Retinal pigment epithelial cell (primary cell): Measurements from ENCODE around the gene KRTAP4-9.
"Not testable (repeated sequence)": the region's sequence is repeated elsewhere in the genome, so short reads cannot be mapped to it uniquely, and the experiment has no call there.

Experiments
- DNase-seq: peaks from one replicate; pipeline ENCODE4 v3.0.0-alpha.2; 2010; ENCODE audit warnings: low read depth
- H3K4me3 ChIP-seq: 2 replicates; pipeline ENCODE4 v1.5.1; 2011; ENCODE audit warnings: mild to moderate bottlenecking, low read length, control low read depth, moderate library complexity
- TF ChIP-seq, protein P1 (sequence below): conservative IDR thresholded peaks from 2 replicates; pipeline ENCODE4 v1.5.1; 2011; ENCODE audit warnings: low read depth, low read length, control low read depth, inconsistent platforms

KRTAP4-9 gene

DNA sequence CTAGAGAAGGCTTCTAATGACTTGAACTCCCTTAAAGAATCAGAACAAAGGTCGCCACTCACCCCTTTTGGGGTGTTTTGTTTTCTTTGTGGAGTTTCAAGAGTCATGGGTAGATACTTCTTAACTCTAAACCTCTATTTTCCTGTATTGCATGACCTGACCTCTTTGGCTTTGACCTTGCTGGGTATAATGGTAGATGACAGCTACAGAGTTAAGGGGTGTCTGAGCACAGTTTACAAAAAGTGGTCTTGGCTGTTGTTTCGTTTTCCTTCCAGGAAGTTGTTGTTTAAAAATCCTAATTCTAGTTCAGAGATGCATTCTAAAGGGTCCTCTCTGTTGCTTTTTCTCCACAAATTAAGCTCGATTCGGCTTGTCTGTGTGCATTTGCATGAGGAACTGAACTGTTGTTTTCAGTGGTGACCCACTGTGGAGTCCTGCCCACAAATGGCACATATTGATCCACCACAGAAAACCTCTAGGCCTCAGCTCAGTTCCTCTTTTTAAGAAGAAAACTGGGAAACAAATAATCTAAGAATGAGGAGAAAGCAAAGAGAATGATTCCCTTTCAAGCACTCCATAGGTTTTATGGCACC lies 16.3 kb upstream of the KRTAP4-9 start:
- H3K4me3 ChIP-seq, DNase-seq: not testable (repeated sequence)

DNA sequence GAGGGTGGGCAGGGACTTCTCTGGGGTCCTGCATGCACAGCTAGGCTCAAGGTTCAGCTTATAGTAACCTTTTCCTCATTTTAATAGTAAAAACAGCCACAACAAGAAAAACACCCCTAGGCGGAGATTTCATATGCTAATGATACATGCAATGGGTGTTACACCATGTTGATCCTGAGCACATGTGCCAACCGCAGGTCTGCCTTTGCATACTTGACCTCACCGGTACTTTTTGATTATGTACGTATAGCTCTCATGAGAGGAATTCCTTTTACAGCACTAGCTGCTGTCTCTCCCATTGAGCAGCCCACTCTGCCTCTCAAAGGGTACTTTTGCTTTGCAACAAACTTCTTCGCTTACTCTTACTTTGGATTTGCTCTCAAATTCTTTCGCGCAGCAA lies 9.1 kb upstream of the KRTAP4-9 start:
- TF ChIP-seq, protein P1, sequence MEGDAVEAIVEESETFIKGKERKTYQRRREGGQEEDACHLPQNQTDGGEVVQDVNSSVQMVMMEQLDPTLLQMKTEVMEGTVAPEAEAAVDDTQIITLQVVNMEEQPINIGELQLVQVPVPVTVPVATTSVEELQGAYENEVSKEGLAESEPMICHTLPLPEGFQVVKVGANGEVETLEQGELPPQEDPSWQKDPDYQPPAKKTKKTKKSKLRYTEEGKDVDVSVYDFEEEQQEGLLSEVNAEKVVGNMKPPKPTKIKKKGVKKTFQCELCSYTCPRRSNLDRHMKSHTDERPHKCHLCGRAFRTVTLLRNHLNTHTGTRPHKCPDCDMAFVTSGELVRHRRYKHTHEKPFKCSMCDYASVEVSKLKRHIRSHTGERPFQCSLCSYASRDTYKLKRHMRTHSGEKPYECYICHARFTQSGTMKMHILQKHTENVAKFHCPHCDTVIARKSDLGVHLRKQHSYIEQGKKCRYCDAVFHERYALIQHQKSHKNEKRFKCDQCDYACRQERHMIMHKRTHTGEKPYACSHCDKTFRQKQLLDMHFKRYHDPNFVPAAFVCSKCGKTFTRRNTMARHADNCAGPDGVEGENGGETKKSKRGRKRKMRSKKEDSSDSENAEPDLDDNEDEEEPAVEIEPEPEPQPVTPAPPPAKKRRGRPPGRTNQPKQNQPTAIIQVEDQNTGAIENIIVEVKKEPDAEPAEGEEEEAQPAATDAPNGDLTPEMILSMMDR = no peak
- DNase-seq = no peak
- H3K4me3 ChIP-seq = no peak overlapping the region

DNA sequence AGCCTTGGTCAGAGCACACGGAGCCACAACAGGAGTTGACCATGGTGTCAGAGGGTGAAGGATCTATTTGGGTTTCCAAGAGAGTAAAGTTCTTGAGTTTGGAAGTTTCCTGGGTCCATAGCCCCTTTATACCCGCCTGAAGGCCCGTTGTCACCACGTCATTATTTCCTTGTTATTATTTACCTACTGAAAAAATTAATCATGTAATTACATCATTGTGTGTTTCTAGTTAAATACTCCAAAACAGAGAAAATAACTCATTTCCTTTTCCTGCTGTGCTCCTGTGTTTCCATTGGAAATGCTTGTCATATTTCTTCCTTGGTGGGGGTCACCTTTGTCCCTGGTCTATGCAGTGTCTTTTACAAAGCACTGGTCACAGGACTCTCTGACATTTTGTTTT lies 7.1 kb upstream of the KRTAP4-9 start, which contains the start of gene KRTAP4-8:
Gene KRTAP4-8, minus strand, starts transcription at position 101 of the 400 bp plus-strand sequence. Its CDS starts 58 bp downstream, at position 43.
- TF ChIP-seq, protein P1 = no peak
- no peak within 1 kb of the TSS for H3K4me3 ChIP-seq
- no peak for DNase-seq

DNA sequence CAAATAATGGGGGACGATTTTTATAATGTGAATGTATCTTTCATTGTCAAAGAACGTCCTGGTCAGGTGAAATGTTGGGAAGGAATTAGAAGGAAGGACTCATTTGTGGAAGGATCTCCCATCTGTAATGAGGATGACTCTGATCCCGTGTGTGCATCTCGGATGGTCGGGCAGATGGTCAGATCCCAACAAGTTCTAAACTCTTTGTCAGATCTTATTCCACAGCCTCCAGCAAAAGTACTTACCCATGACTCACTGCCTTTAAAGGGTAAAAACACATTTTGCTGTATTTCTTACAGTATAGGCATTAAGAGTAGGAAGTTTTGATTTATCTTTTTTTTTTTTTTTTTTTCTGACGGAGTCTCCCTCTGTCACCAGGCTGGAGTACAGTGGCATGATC lies 6.7 kb upstream of the KRTAP4-9 start:
- H3K4me3 ChIP-seq = no peak overlapping the region
- TF ChIP-seq, protein P1 = no peak
- DNase-seq = no peak

DNA sequence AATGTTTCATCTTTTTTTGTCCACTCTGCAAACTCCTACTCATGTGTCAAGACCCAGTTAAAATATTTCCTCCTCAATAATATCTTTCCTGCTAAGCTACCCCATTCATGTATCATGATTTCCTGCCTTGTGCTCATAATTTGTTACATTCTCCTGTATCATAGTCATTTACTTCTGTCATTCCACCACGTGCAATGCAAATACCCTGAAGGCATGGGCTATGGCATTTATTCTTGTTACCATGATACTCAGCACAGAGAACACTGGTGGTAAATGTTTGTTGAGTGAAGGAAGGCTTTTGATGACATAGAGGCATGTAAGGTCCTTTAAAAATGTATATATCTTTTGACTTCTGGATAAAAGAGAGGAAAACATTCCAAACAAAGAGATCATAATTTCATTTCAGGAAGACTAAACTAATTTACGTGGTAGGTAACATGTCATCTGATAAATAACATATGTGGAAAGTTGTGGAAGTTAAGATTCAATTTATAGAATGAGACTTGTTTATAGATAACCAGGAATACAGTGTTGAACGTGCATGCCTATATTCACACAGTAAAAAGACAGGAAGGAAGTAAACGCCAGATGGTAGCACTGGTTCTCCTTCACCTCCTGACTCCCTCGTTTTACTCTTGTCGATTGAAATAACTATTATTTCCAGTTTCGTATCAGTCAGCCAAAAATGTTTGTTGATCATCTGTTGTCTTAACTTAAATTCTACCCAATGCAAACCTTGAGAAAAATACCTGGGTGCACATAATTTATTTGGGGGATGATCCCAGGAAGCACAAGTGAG lies 5.3 kb upstream of the KRTAP4-9 start:
- DNase-seq, H3K4me3 ChIP-seq: not testable (repeated sequence)

DNA sequence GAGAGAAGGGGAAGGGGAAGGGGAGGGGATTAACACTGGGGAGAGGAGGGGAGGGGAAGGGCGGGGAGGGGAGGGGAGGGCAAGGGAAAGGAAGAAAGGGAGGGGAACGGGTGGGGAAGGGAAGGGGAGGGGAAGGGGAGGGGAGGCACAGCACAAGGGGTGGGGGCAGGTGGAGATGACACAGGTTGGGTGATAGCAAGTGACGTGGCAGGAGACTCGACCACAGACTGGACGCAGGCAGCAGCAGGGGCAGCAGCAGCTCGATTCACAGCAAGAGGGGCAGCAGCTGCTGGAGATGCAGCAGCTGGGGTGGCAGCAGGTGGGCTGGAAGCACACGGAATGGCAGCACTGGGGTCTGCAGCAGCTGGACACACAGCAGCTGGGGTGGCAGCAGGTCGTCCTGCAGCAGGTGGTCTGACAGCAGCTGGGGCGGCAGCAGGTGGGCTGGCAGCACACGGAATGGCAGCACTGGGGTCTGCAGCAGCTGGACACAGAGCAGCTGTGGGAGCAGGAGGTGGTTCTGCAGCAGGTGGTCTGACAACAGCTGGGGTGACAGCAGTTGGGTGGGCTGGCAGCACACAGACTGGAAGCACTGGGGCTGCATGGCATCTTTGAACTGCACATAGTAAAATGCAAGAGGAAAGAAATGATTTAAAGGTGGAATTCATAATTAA lies 3.5 kb upstream of the KRTAP4-9 start, which contains the start of gene KRTAP4-16:
Gene KRTAP4-16, minus strand, starts transcription at position 624 of the 674 bp plus-strand sequence. Its CDS starts 0 bp downstream, at position 624.
- no peak within 1 kb of the TSS for H3K4me3 ChIP-seq
- TF ChIP-seq, protein P1 = no peak
- DNase-seq = no peak

DNA sequence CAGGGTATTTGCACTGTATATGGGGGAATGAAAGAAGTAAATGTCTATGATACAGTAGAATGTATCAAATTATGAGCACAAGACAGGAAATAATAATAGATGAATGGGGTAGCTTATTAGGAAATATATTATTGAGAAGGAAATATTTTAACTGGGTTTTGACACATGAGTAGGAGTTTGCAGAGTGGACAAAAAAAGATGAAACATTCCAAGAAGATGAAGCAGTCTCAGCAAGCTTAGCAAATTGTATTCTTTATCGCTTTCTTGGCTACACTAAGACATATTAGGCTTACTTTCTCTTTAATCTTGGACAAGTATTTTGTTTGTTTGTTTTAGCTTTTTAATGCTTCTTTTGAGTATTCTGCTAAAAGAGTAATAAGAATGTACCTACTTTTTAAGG lies 1.3 kb upstream of the KRTAP4-9 start:
- no peak for DNase-seq
- TF ChIP-seq, protein P1 = no peak
- H3K4me3 ChIP-seq = no peak overlapping the region

DNA sequence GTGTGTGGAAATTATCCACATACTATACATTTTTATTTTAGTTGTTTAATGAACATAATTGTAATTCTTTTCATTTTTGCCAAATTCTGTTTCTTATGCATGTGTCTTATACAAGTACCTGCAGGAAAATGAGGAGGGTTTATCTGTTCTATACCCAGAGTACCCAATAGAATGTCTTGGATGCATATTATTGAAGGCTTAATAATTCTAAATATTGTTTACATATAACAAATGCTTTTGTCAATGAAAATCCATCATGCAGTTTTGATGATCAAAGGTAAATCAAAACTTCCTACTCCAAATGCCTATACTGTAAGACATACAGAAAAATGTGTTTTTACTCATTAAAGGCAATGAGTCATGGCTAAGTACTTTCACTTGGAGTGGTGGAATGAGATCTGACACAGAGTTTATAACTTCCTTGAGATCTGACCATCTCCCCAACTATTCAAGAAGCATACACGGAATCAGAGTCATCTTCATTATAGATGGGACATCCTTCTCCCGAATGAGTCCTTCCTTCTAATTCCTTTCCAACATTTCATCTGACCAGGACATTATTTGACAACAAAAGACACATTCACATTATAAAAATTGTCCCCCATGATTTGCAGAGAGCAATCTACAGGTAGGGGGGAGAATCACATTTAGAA lies 677 bp upstream of the KRTAP4-9 start:
- not testable (repeated sequence) for DNase-seq, H3K4me3 ChIP-seq
